SU-DHL-6 (cell line): ENCODE data around the gene REG4.

ENCODE experiments used
- EZH2phosphoT487 ChIP-seq: fragments of 200-600 bp; sonication (generic), shearing (Covaris generic); conservative IDR thresholded peaks from 2 replicates; pipeline ENCODE4 v1.6.1; 2018; ENCODE audit warnings: mild to moderate bottlenecking, antibody characterized with exemption, low read length, moderate library complexity, mixed read lengths
- TF ChIP-seq, protein P1 (sequence below): fragments of 200-600 bp; sonication (generic); IDR thresholded peaks from one replicate; pipeline ENCODE4 v1.5.1; 2017; ENCODE audit warnings: antibody characterized with exemption, mild to moderate bottlenecking, low read length, moderate library complexity; ENCODE audit not compliant: insufficient read depth, poor library complexity, severe bottlenecking

DNA sequence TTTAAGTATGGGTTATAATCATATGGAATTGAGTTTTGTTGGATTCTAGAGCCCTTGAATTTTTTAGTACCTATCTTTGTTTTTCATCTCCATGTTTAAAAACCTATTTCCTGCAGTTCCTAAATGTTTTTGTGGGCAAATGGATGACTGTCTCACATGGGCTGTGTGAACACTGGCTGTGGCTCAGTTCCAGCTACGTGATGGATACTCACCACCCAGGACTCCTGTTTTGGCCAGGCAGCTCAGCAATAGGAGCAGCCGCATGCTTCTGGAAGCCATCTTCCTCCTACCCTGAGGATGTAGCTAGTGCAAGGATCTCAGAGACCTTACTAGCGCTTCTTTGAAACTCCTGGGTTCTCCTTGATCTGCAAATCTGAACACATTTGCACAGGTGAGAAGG is 2.8 kb downstream of the REG4 start:
- TF ChIP-seq, protein P1, sequence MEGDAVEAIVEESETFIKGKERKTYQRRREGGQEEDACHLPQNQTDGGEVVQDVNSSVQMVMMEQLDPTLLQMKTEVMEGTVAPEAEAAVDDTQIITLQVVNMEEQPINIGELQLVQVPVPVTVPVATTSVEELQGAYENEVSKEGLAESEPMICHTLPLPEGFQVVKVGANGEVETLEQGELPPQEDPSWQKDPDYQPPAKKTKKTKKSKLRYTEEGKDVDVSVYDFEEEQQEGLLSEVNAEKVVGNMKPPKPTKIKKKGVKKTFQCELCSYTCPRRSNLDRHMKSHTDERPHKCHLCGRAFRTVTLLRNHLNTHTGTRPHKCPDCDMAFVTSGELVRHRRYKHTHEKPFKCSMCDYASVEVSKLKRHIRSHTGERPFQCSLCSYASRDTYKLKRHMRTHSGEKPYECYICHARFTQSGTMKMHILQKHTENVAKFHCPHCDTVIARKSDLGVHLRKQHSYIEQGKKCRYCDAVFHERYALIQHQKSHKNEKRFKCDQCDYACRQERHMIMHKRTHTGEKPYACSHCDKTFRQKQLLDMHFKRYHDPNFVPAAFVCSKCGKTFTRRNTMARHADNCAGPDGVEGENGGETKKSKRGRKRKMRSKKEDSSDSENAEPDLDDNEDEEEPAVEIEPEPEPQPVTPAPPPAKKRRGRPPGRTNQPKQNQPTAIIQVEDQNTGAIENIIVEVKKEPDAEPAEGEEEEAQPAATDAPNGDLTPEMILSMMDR: no peak
- no peak for TF ChIP-seq EZH2phosphoT487
